Naive thymus-derived CD8-positive, alpha-beta T cell (primary cell): ENCODE data around the gene NIPAL3. TPM values are rescaled to one million over a fixed set of nuclear protein-coding genes. Genes with fewer than 3 reads are reported as not detected.

Experiments used
- ATAC-seq, 2 donors: fragments of 150-1000 bp; cut with Tn5 transposase in 1 of 2; sonication (Bioruptor Pico), chemical (Tn5 transposase) in 1 of 2; 1 replicate in 1 of 2; 2 replicates in 1 of 2; pipeline ENCODE4 v1.10.0; 2021; ENCODE audit warnings: mild to moderate bottlenecking in 2 of 2, moderate library complexity in 2 of 2
- POLR2A ChIA-PET: fragments of 350-600 bp; sonication (Branson Sonifier 250); formaldehyde crosslinking; loops from one replicate; lab custom pipeline; 2021; ENCODE audit warnings: antibody characterized with exemption; lab: Charles Lee
- DNase-seq, 10 donors: peaks; one replicate each; pipeline versions ENCODE4 v3.0.0 to v3.0.0-alpha.2; 2020 to 2022
- H3K27ac Mint-ChIP-seq, 10 donors: one replicate each; pipeline ENCODE4 v1.8.0; 2020 to 2022; ENCODE audit warnings: mild to moderate bottlenecking in 10 of 10, mixed read lengths in 10 of 10, moderate library complexity in 4 of 10, inconsistent platforms in 1 of 10
- H3K27me3 Mint-ChIP-seq, 5 donors: one replicate each; pipeline ENCODE4 v1.8.0; 2021 to 2022; ENCODE audit warnings: mixed read lengths in 5 of 5
- H3K36me3 Mint-ChIP-seq, 3 donors: one replicate each; pipeline ENCODE4 v1.8.0; 2020 to 2022; ENCODE audit warnings: mixed read lengths in 3 of 3, mild to moderate bottlenecking in 2 of 3, inconsistent platforms in 1 of 3
- H3K4me1 Mint-ChIP-seq, 4 donors: one replicate each; pipeline ENCODE4 v1.8.0; 2021 to 2022; ENCODE audit warnings: mixed read lengths in 4 of 4
- H3K4me3 Mint-ChIP-seq, 10 donors: one replicate each; pipeline ENCODE4 v1.8.0; 2020 to 2022; ENCODE audit warnings: mild to moderate bottlenecking in 10 of 10, mixed read lengths in 10 of 10, moderate library complexity in 6 of 10, inconsistent platforms in 1 of 10
- H3K9me3 Mint-ChIP-seq, 9 donors: one replicate each; pipeline ENCODE4 v1.8.0; 2020 to 2022; ENCODE audit warnings: mixed read lengths in 9 of 9, mild to moderate bottlenecking in 3 of 9, inconsistent platforms in 1 of 9, moderate library complexity in 1 of 9
- polyA plus RNA-seq, 3 donors: library from polyadenylated mRNA; unstranded; fragments of 300-500 nt; fragmentation: Illumina TruSeq; gene quantifications; one replicate each; pipeline ENCODE4 v1.2.3, GENCODE V29; 2021
- total RNA-seq, 8 experiments: library from RNA in 2 of 8; stranded (reverse) in 2 of 8; gene quantifications; one replicate each; pipeline ENCODE4 v1.2.3 and lab custom pipeline; 2021 to 2026

NIPAL3 gene
- total and polyA plus RNA-seq, 5 experiments from 2014 or later, result 57.5 to 90.4 (median 59.3) TPM

DNA sequence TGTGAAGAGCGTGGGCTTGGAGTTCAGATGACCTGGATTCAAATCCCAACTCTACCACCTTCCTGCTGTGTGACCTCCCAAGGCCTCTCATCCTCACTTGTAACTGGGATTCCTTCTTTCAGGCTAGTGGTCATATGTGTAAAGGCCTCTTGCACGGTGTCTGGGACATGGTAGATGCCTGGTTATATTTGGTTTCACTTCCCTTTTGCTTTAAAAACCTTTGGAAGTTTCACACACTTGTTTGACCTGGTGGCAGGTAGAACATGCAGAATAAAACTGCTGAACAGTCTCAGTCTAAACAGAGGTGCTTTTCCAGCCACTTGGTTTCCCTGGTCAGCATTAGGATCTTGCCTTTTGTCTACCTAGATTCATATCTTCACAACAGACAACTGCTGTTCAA lies 50.0 kb downstream of the NIPAL3 start:
- H3K27me3 Mint-ChIP-seq, result no peaks in the 10 kb centered on the region
- POLR2A ChIA-PET, result interaction anchor here (1.0 to 1.8 kb wide), 6 partner anchors 12 to 40 kb away, joined by 3 to 4 read pairs (median 4); no protein-coding TSS in a partner anchor
- peaks cover 20 to 92% (median 54%) of the 10 kb centered on the region in 3 donors for H3K36me3 Mint-ChIP-seq
- H3K9me3 Mint-ChIP-seq, result no peaks in the 10 kb centered on the region
- DNase-seq, result no peak
- H3K4me3 Mint-ChIP-seq, result no peak overlapping the region
- H3K4me1 Mint-ChIP-seq, result peaks cover 22 to 58% (median 42%) of the 10 kb centered on the region in 4 donors
- H3K27ac Mint-ChIP-seq, result peak overlapping the region in 6 of 10 donors; percentile 16 to 81 (median 54)
- no peak for ATAC-seq

DNA sequence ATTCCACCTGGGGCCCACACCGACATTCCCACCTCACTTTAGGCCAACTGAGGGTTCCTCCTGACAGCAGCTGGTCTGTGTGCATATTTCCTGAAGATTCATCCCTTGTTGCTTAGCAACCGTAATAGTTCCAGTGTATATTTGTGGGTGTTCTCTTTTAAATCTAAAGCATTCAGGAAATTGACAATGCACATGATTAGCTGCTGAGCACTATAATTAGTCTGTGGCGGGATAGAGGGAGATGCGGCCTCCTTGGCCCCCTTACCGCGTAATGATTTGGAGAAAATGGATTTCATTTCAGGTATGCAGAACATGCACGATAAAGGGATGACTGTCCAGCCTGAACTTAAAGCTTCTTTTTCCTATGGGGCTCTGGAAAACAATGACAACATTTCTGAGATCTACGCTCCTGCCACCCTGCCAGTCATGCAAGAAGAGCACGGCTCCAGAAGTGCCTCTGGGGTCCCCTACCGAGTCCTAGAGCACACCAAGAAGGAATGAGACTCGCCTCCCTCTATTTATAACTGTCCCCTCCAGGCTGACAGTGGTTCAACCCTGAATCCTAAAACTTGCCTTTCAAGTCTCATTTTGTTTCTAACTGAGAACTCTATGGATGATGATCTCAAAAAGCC lies 53.2 kb downstream of the NIPAL3 start:
- Mint-ChIP-seq H3K36me3 (peaks cover 9 to 69% (median 38%) of the 10 kb centered on the region in 3 donors), H3K9me3 (no peaks in the 10 kb centered on the region), H3K4me3 (no peak overlapping the region), H3K27ac (peak overlapping the region in 9 of 10 donors; percentile 33 to 78 (median 66)), H3K4me1 (peaks cover 20 to 57% (median 40%) of the 10 kb centered on the region in 4 donors), H3K27me3 (no peaks in the 10 kb centered on the region)
- DNase-seq (no peak), ATAC-seq (no peak)
- POLR2A ChIA-PET, result interaction anchor here (0.6 to 27.9 kb wide), 3 partner anchors 12 to 109 kb away, joined by 6 to 930 read pairs (median 10); partner anchors contain the start of gene RCAN3

- ATAC-seq (no peak), DNase-seq (no peak)
- Mint-ChIP-seq H3K9me3 (no peaks in the 10 kb centered on the region), H3K4me1 (peaks cover 9 to 43% (median 31%) of the 10 kb centered on the region in 4 donors), H3K27me3 (no peaks in the 10 kb centered on the region), H3K36me3 (peaks cover 5 to 51% (median 32%) of the 10 kb centered on the region in 3 donors), H3K4me3 (no peak overlapping the region), H3K27ac (peak overlapping the region in 8 of 10 donors; percentile 35 to 89 (median 80))
- POLR2A ChIA-PET, result interaction anchor here (1.1 to 27.9 kb wide), 2 partner anchors 16 to 33 kb away, joined by 3 to 930 read pairs; partner anchors contain the start of gene RCAN3
These were observed 55.0 kb downstream of the NIPAL3 start for GRCh38 chr1:24470592-24470991.

GRCh38 chr1:24472527-24473251 lies 57.1 kb downstream of the NIPAL3 start:
- POLR2A ChIA-PET, result interaction anchor here (0.7 to 27.9 kb wide), 7 partner anchors 8 to 65 kb away, joined by 3 to 930 read pairs (median 5); partner anchors contain the start of genes NIPAL3 and RCAN3
- Mint-ChIP-seq H3K27ac (peak overlapping the region in 9 of 10 donors; percentile 27 to 87 (median 58)), H3K36me3 (peaks cover 5 to 31% (median 17%) of the 10 kb centered on the region in 3 donors), H3K4me3 (no peak overlapping the region), H3K27me3 (no peaks in the 10 kb centered on the region), H3K9me3 (no peaks in the 10 kb centered on the region), H3K4me1 (peaks cover 20 to 48% (median 32%) of the 10 kb centered on the region in 4 donors)
- ATAC-seq (no peak), DNase-seq (no peak)

DNA sequence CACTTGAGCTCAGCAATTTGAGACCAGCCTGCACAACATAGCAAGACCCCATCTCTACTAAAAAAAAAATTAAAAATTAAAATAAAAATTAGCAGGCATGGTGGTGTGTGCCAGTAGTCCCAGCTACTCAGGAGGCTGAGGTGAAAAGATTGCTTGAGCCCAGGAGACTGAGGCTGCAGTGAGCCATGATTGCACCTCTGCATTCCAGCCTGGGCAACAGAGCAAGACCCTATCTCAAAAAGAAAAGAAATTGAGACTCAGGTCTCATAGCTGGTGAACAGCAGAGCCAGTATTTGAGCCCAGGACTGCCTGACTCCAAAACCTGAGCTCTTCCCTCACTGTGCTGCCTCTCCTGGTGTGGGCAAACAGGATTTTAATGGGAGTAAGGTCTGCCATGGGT lies 58.6 kb downstream of the NIPAL3 start:
- Mint-ChIP-seq H3K27ac (peak overlapping the region in 4 of 10 donors; percentile 43 to 84 (median 54)), H3K27me3 (no peaks in the 10 kb centered on the region), H3K4me3 (no peak overlapping the region), H3K9me3 (no peaks in the 10 kb centered on the region), H3K36me3 (peaks cover 5 to 19% (median 7%) of the 10 kb centered on the region in 3 donors), H3K4me1 (peaks cover 17 to 47% (median 31%) of the 10 kb centered on the region in 4 donors)
- DNase-seq, result no peak
- POLR2A ChIA-PET, result interaction anchor here (0.6 to 27.9 kb wide), 3 partner anchors 8 to 29 kb away, joined by 3 to 930 read pairs (median 3); partner anchors contain the start of gene RCAN3
- ATAC-seq, result no peak

GRCh38 chr1:24475700-24476099 lies 60.1 kb downstream of the NIPAL3 start:
- Mint-ChIP-seq H3K36me3 (peaks cover 0 to 5% (median 0%) of the 10 kb centered on the region in 3 donors), H3K4me1 (peaks cover 11 to 50% (median 34%) of the 10 kb centered on the region in 4 donors), H3K4me3 (peak overlapping the region in 2 of 10 donors; percentile 12 to 16), H3K27me3 (no peaks in the 10 kb centered on the region), H3K27ac (peak overlapping the region in 9 of 10 donors; percentile 37 to 87 (median 65)), H3K9me3 (no peaks in the 10 kb centered on the region)
- ATAC-seq (peak; percentile 67 to 95), DNase-seq (peak in 2 of 10 donors; percentile 36 to 56)
- POLR2A ChIA-PET, result interaction anchor here (0.7 to 27.9 kb wide), 8 partner anchors 8 to 950 kb away, joined by 3 to 930 read pairs (median 4); partner anchors contain the start of gene RCAN3

- ATAC-seq, result no peak
- no peak for DNase-seq
- Mint-ChIP-seq H3K27me3 (no peaks in the 10 kb centered on the region), H3K36me3 (peaks cover 0 to 3% (median 0%) of the 10 kb centered on the region in 3 donors), H3K27ac (peak overlapping the region in 7 of 10 donors; percentile 49 to 84 (median 70)), H3K4me1 (peaks cover 11 to 52% (median 38%) of the 10 kb centered on the region in 4 donors), H3K4me3 (no peak overlapping the region), H3K9me3 (no peaks in the 10 kb centered on the region)
- POLR2A ChIA-PET, result interaction anchor here (0.8 to 27.9 kb wide), 6 partner anchors 10 to 58 kb away, joined by 4 to 930 read pairs (median 6); partner anchors contain the start of gene RCAN3
These were observed 61.0 kb downstream of the NIPAL3 start for GRCh38 chr1:24476571-24476970.

GRCh38 chr1:24477309-24477708 lies 61.7 kb downstream of the NIPAL3 start:
- H3K27me3 Mint-ChIP-seq, result no peaks in the 10 kb centered on the region
- peak overlapping the region in 8 of 10 donors; percentile 31 to 86 (median 76) for H3K27ac Mint-ChIP-seq
- ATAC-seq, result no peak
- peak overlapping the region in 1 of 10 donors; percentile 11 for H3K4me3 Mint-ChIP-seq
- peaks cover 12 to 57% (median 43%) of the 10 kb centered on the region in 4 donors for H3K4me1 Mint-ChIP-seq
- POLR2A ChIA-PET, result interaction anchor here (1.2 to 27.9 kb wide), 4 partner anchors 9 to 26 kb away, joined by 4 to 930 read pairs (median 6); partner anchors contain the start of gene RCAN3
- H3K36me3 Mint-ChIP-seq, result no peaks in the 10 kb centered on the region
- no peak for DNase-seq
- H3K9me3 Mint-ChIP-seq, result no peaks in the 10 kb centered on the region

DNA sequence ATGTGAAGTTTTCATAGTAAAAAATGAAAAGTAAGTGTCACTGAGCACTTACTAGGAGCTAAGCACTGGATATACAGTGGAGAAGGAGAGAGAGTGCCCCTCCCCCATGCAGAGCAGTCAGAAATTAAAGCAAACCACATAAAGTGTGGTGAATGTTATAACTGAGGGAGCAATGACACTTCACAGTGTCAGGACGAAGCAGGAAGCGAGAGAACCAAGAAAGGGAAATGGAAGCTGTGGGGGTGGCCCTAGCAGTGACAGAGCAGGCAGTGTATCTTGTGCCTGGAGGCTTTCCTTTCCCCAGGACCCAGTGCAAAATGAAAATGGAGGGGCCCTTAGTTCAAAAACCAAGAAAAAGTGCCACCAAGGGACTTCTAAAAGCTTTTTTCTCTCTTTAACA lies 65.5 kb downstream of the NIPAL3 start:
- peak in 8 of 10 donors; percentile 51 to 80 (median 62) for DNase-seq
- H3K9me3 Mint-ChIP-seq, result no peaks in the 10 kb centered on the region
- peak; percentile 59 to 68 for ATAC-seq
- peak overlapping the region; percentile 60 to 89 (median 82) for H3K4me3 Mint-ChIP-seq
- no peaks in the 10 kb centered on the region for H3K36me3 Mint-ChIP-seq
- H3K27ac Mint-ChIP-seq, result peak overlapping the region; percentile 87 to 100 (median 98)
- POLR2A ChIA-PET, result interaction anchor here (0.8 to 27.9 kb wide), 18 partner anchors 8 to 751 kb away, joined by 3 to 930 read pairs (median 4); partner anchors contain the start of genes NIPAL3, PNRC2, RCAN3 and SYF2
- peaks cover 23 to 79% (median 71%) of the 10 kb centered on the region in 4 donors for H3K4me1 Mint-ChIP-seq
- no peaks in the 10 kb centered on the region for H3K27me3 Mint-ChIP-seq

DNA sequence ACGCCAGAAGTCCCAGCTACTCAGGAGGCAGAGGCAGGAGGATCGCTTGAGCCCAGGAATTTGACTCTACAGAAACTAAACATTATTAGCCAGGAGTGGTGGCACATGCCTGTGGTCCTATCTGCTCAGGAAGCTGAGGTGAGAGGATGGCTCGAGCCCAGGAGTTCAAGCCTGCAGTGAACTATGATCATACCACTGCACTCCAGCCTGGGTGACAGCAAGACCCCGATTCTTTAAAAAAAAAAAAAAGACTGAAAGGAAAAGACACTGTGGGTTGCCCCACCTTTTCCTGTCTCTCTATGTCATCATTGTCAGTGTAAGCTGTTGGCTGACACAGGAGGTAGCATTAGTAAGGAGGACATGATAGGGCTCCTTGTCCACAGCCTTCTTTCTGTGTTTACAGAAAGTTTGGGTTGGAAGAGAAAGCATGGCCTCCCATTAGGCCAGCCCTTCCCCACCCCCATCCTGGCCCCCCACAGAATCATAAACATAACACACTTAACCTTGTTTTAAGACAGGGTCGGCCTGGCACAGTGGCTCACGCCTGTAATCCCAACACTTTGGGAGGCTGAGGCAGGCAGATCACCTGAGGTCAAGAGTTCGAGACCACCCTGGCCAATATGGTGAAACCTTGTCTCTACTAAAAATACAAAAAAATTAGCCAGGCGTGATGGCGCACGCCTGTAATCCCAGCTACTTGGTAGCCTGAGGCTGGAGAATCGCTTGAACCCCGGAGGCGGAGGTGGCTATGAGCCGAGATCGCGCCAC lies 66.4 kb downstream of the NIPAL3 start:
- peak in 9 of 10 donors; percentile 11 to 83 (median 61) for DNase-seq
- peak overlapping the region; percentile 60 to 89 (median 82) for H3K4me3 Mint-ChIP-seq
- POLR2A ChIA-PET, result interaction anchor here (0.6 to 27.9 kb wide), 26 partner anchors 8 to 1139 kb away, joined by 3 to 930 read pairs (median 4); partner anchors contain the start of genes NIPAL3, PNRC2 and RCAN3
- H3K27me3 Mint-ChIP-seq, result no peaks in the 10 kb centered on the region
- peak; percentile 58 to 74 for ATAC-seq
- no peaks in the 10 kb centered on the region for H3K36me3 Mint-ChIP-seq
- peaks cover 28 to 81% (median 74%) of the 10 kb centered on the region in 4 donors for H3K4me1 Mint-ChIP-seq
- H3K27ac Mint-ChIP-seq, result peak overlapping the region; percentile 87 to 100 (median 98)
- H3K9me3 Mint-ChIP-seq, result no peaks in the 10 kb centered on the region

- peak overlapping the region; percentile 36 to 82 (median 68) for H3K4me3 Mint-ChIP-seq
- peaks cover 29 to 86% (median 79%) of the 10 kb centered on the region in 4 donors for H3K4me1 Mint-ChIP-seq
- peaks cover 0 to 2% (median 0%) of the 10 kb centered on the region in 9 donors for H3K9me3 Mint-ChIP-seq
- DNase-seq (peak in 6 of 10 donors; percentile 29 to 77 (median 56)), ATAC-seq (peak; percentile 42 to 63)
- no peaks in the 10 kb centered on the region for H3K36me3 Mint-ChIP-seq
- POLR2A ChIA-PET, result interaction anchor here (0.6 to 27.9 kb wide), 7 partner anchors 8 to 948 kb away, joined by 3 to 930 read pairs (median 8); partner anchors contain the start of genes NIPAL3 and RCAN3
- no peaks in the 10 kb centered on the region for H3K27me3 Mint-ChIP-seq
- peak overlapping the region; percentile 87 to 100 (median 98) for H3K27ac Mint-ChIP-seq
These were observed 67.8 kb downstream of the NIPAL3 start for GRCh38 chr1:24483441-24483840.
